ENCODE results near the gene DCAF8L2. TPM values are rescaled to one million over a fixed set of nuclear protein-coding genes. Genes with fewer than 3 reads are reported as not detected.

The DCAF8L2 gene
- total and polyA plus RNA-seq, 8 donors = not detected

- Histone ChIP-seq H3K4me3 (no peak overlapping the region), H3K36me3 (no peaks in the 10 kb centered on the region), H3K27ac (no peak overlapping the region), H3K9me3 (no peaks in the 10 kb centered on the region), H3K4me1 (no peaks in the 10 kb centered on the region), H3K27me3 (no peaks in the 10 kb centered on the region)
- DNase-seq = no peak
- TF ChIP-seq CTCF (IDR thresholded peaks at IDR 0.05) (no peak), POLR2A (IDR thresholded peaks at IDR 0.05) (no peak), EP300 (IDR thresholded peaks at IDR 0.05) (no peak), POLR2AphosphoS5 (IDR thresholded peaks at IDR 0.05) (no peak)
- 72 to 88% (median 84%) methylated on average over 4 of the region's 4 CpGs for WGBS, 5 donors
- intact Hi-C loops (cut with DNase I; ENCODE audit: low total_unique reads) = no loop called here
Observed at GRCh38 chrX:27674491-27674890, 84.3 kb downstream of the DCAF8L2 start.

- no peaks in the 10 kb centered on the region for H3K27me3 ChIP-seq
- H3K36me3 ChIP-seq = no peaks in the 10 kb centered on the region
- TF ChIP-seq EP300 (IDR thresholded peaks at IDR 0.05) = no peak
- TF ChIP-seq CTCF (IDR thresholded peaks at IDR 0.05) = no peak
- no peak for TF ChIP-seq POLR2AphosphoS5 (IDR thresholded peaks at IDR 0.05)
- no peak for TF ChIP-seq POLR2A (IDR thresholded peaks at IDR 0.05)
- intact Hi-C loops (cut with DNase I; ENCODE audit: low total_unique reads) = no loop called here
- no peaks in the 10 kb centered on the region for H3K4me1 ChIP-seq
- no peaks in the 10 kb centered on the region for H3K9me3 ChIP-seq
- 86 to 100% (median 94%) methylated on average over 1 of the region's 1 CpG for WGBS, 5 donors
- H3K4me3 ChIP-seq = no peak overlapping the region
- DNase-seq = no peak
- H3K27ac ChIP-seq = no peak overlapping the region
Observed at GRCh38 chrX:27675493-27675892, 85.3 kb downstream of the DCAF8L2 start.

GRCh38 chrX:27679281-27679680, 89.1 kb downstream of the DCAF8L2 start:
- no peak for TF ChIP-seq CTCF (IDR thresholded peaks at IDR 0.05)
- TF ChIP-seq EP300 (IDR thresholded peaks at IDR 0.05) = no peak
- TF ChIP-seq POLR2A (IDR thresholded peaks at IDR 0.05) = no peak
- TF ChIP-seq POLR2AphosphoS5 (IDR thresholded peaks at IDR 0.05) = no peak
- Histone ChIP-seq H3K4me3 (no peak overlapping the region), H3K27ac (no peak overlapping the region), H3K36me3 (no peaks in the 10 kb centered on the region), H3K9me3 (no peaks in the 10 kb centered on the region), H3K27me3 (no peaks in the 10 kb centered on the region), H3K4me1 (no peaks in the 10 kb centered on the region)
- intact Hi-C loops (cut with DNase I; ENCODE audit: low total_unique reads) = no loop called here
- no peak for DNase-seq
- WGBS, 5 donors = 0 to 79% (median 61%) methylated on average over 1 of the region's 1 CpG

- H3K4me1 ChIP-seq = no peaks in the 10 kb centered on the region
- TF ChIP-seq CTCF (IDR thresholded peaks at IDR 0.05) (no peak), POLR2A (IDR thresholded peaks at IDR 0.05) (no peak), EP300 (IDR thresholded peaks at IDR 0.05) (no peak), POLR2AphosphoS5 (IDR thresholded peaks at IDR 0.05) (no peak)
- intact Hi-C loops (cut with DNase I; ENCODE audit: low total_unique reads) = no loop called here
- H3K27ac ChIP-seq = no peak overlapping the region
- 31 to 68% (median 35%) methylated on average over 1 of the region's 1 CpG for WGBS, 5 donors
- no peak overlapping the region for H3K4me3 ChIP-seq
- H3K27me3 ChIP-seq = no peaks in the 10 kb centered on the region
- H3K36me3 ChIP-seq = no peaks in the 10 kb centered on the region
- no peaks in the 10 kb centered on the region for H3K9me3 ChIP-seq
- no peak for DNase-seq
Observed at GRCh38 chrX:27680726-27681125, 90.6 kb downstream of the DCAF8L2 start.
